HepG2 (cell line): ENCODE results near the gene COMT. TPM values are rescaled to one million over a fixed set of nuclear protein-coding genes. Genes with fewer than 3 reads are reported as not detected.

Source experiments
- ETV5 ChIP-seq: IDR thresholded peaks from 2 replicates; pipeline ENCODE4 v1.6.1; 2018; ENCODE audit warnings: missing biosample characterization, missing genetic modification reagents, inconsistent platforms, borderline replicate concordance
- GATAD2A ChIP-seq: IDR thresholded peaks from 2 replicates; pipeline ENCODE4 v1.6.1; 2016
- NBN ChIP-seq: fragments of 450-650 bp; conservative IDR thresholded peaks from 2 replicates; pipeline ENCODE4 v1.6.1; 2017
- NFYC ChIP-seq: IDR thresholded peaks from 2 replicates; pipeline ENCODE4 v1.6.1; 2016; ENCODE audit warnings: missing genetic modification reagents, missing compliant biosample characterization
- NR2F1 ChIP-seq, 2 experiments: fragments of 450-650 bp in 1 of 2; formaldehyde crosslinking in 1 of 2; IDR thresholded peaks; 2 replicates each; pipeline versions ENCODE4 v1.5.0 to v1.6.1; 2016 to 2020; ENCODE audit warnings: mild to moderate bottlenecking in 1 of 2, missing compliant biosample characterization in 1 of 2, missing genetic modification reagents in 1 of 2, moderate library complexity in 1 of 2
- PCBP2 ChIP-seq: fragments of 200-400 bp; formaldehyde crosslinking; optimal IDR thresholded peaks from 2 replicates; pipeline ENCODE3; 2018; ENCODE audit warnings: low read length, low read depth; ENCODE audit not compliant: poor library complexity, severe bottlenecking
- PHF8 ChIP-seq: sonication (generic); formaldehyde crosslinking; IDR thresholded peaks from 2 replicates; pipeline ENCODE4 v1.5.0; 2020; ENCODE audit warnings: missing genetic modification reagents
- RARG ChIP-seq: sonication (generic); formaldehyde crosslinking; IDR thresholded peaks from 2 replicates; pipeline ENCODE4 v1.4.0; 2020; ENCODE audit warnings: low read depth, mild to moderate bottlenecking, missing genetic modification reagents
- TBX3 ChIP-seq: fragments of 450-650 bp; IDR thresholded peaks from 2 replicates; pipeline ENCODE4 v1.6.1; 2017; ENCODE audit warnings: antibody characterized with exemption, mild to moderate bottlenecking, inconsistent platforms, borderline replicate concordance
- ZNF556 ChIP-seq: sonication (generic); formaldehyde crosslinking; IDR thresholded peaks from 2 replicates; pipeline ENCODE4 v1.4.0; 2020; ENCODE audit warnings: mild to moderate bottlenecking, missing genetic modification reagents, borderline replicate concordance
- polyA plus RNA-seq, 8 experiments: library from polyadenylated mRNA; depleted of rRNA in 3 of 8; stranded (reverse) in 7 of 8; unstranded in 1 of 8; fragments of >200 nt; fragmentation: Illumina TruSeq in 4 of 8; extraction: Trizol in 4 of 8; gene quantifications; 2 replicates each; pipeline versions ENCODE4 v1.2.1 to v1.2.3, GENCODE V29; 2011 to 2016; ENCODE audit warnings: low read depth in 4 of 8, missing spikeins in 1 of 8, mixed read lengths in 1 of 8; ENCODE audit not compliant: insufficient read depth in 1 of 8
- total RNA-seq, 5 experiments: library from RNA; depleted of rRNA; stranded (reverse); fragments of >200 nt; fragmentation: Illumina TruSeq; extraction: Trizol; gene quantifications; 2 replicates each; pipeline ENCODE4 v1.2.3, GENCODE V29; 2016; ENCODE audit warnings: low read depth in 1 of 5
- TF ChIP-seq, protein P1 (sequence below): sonication (generic); formaldehyde crosslinking; IDR thresholded peaks from 2 replicates; pipeline ENCODE4 v1.4.0; 2020; ENCODE audit warnings: mild to moderate bottlenecking, missing genetic modification reagents
- TF ChIP-seq, protein P2 (sequence below): sonication (generic); formaldehyde crosslinking; IDR thresholded peaks from 2 replicates; pipeline ENCODE4 v1.5.0; 2020; ENCODE audit warnings: missing genetic modification reagents
- TF ChIP-seq, protein P3 (sequence below): IDR thresholded peaks from 2 replicates; pipeline ENCODE4 v1.6.1; 2016
- TF ChIP-seq, protein P4 (sequence below): conservative IDR thresholded peaks from 2 replicates; pipeline ENCODE4 v1.6.1; 2018; ENCODE audit warnings: missing genetic modification reagents
- TF ChIP-seq, protein P5 (sequence below): IDR thresholded peaks from 2 replicates; pipeline ENCODE4 v1.6.1; 2012; ENCODE audit warnings: inconsistent platforms
- TF ChIP-seq, protein P6 (sequence below): sonication (generic); formaldehyde crosslinking; IDR thresholded peaks from 2 replicates; pipeline ENCODE4 v1.9.0; 2021; ENCODE audit warnings: missing genetic modification reagents, mild to moderate bottlenecking, borderline replicate concordance
- TF ChIP-seq, protein P7 (sequence below): IDR thresholded peaks from 2 replicates; pipeline ENCODE4 v1.6.1; 2016; ENCODE audit warnings: mild to moderate bottlenecking, missing biosample characterization, missing genetic modification reagents
- TF ChIP-seq, protein P8 (sequence below): IDR thresholded peaks from 2 replicates; pipeline ENCODE4 v1.6.1; 2016; ENCODE audit warnings: missing compliant biosample characterization, missing genetic modification reagents, borderline replicate concordance
- TF ChIP-seq, protein P9 (sequence below): sonication (generic); formaldehyde crosslinking; conservative IDR thresholded peaks from 2 replicates; pipeline ENCODE4 v1.8.0; 2022; ENCODE audit warnings: mild to moderate bottlenecking, moderate library complexity, missing genetic modification reagents

Gene COMT
- total and polyA plus RNA-seq, 2 of the 13 experiments (the other 11 are each of a cell fraction or from before 2014, with no cell fraction given), result 156 to 162 TPM

DNA sequence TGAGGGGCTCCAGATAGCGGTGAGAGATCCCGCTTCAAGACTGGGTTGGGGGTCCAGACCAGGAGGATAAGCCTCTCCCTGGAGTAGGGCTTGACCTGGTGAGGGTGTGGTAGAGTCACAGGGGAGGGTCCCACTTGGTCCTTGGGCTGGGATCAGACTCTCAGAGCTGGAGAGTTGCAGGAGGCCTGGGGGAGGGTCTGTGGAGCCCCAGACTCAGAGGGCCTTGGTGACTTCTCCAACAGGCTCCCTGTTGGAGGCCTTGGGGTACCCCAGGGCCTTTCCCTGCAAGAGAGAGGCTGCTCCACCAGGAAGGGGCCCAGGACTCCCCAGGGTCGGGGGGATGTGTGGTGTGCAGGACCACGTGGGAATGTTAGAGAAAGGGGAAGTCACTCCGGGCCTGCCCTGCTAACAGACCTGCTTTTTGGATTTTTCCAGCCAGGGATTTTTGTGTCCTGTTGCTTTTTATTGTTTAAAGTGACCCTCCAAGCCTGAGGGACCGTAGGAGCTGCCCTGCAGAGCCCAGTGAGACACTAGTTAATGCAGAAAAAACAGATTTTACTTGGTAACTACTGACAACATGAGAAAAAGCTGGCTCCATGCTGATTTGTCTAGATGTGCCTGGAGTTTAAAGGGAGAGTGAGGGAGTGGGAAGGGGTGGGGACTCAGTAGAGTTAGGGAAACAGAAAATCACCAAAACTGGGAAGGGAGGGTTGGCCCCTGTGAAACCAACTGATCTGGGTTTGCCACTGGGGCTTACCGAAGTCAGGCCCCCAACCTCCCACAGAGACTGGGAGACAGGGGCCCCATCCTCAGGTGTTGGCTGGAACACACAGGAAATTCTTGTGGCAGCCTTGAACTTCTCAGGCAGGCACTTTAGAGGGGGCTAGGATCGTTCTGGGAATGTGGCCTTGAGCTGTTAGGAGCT is 847 bp downstream of the COMT start (continued):
- TF ChIP-seq, protein P1, sequence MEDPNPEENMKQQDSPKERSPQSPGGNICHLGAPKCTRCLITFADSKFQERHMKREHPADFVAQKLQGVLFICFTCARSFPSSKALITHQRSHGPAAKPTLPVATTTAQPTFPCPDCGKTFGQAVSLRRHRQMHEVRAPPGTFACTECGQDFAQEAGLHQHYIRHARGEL (CRISPR knock-in tag), result no peak
- TF ChIP-seq PHF8 (CRISPR knock-in tag) (no peak), NR2F1 (CRISPR knock-in tag; IDR thresholded peaks at IDR 0.05) (no peak), RARG (CRISPR knock-in tag) (no peak), PCBP2 (no peak), GATAD2A (CRISPR knock-in tag) (peak; percentile 72; the same call in 1 of the 2 replicates), TBX3 (no peak), NFYC (no peak), ZNF556 (CRISPR knock-in tag) (no peak), NBN (no peak), ETV5 (CRISPR knock-in tag) (no peak; the same call in 1 of the 2 replicates)
- TF ChIP-seq, protein P2, sequence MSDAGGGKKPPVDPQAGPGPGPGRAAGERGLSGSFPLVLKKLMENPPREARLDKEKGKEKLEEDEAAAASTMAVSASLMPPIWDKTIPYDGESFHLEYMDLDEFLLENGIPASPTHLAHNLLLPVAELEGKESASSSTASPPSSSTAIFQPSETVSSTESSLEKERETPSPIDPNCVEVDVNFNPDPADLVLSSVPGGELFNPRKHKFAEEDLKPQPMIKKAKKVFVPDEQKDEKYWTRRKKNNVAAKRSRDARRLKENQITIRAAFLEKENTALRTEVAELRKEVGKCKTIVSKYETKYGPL (CRISPR knock-in tag), result no peak
- TF ChIP-seq, protein P3, sequence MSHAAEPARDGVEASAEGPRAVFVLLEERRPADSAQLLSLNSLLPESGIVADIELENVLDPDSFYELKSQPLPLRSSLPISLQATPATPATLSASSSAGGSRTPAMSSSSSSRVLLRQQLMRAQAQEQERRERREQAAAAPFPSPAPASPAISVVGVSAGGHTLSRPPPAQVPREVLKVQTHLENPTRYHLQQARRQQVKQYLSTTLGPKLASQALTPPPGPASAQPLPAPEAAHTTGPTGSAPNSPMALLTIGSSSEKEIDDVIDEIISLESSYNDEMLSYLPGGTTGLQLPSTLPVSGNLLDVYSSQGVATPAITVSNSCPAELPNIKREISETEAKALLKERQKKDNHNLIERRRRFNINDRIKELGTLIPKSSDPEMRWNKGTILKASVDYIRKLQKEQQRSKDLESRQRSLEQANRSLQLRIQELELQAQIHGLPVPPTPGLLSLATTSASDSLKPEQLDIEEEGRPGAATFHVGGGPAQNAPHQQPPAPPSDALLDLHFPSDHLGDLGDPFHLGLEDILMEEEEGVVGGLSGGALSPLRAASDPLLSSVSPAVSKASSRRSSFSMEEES (CRISPR knock-in tag), result no peak
- TF ChIP-seq, protein P4, sequence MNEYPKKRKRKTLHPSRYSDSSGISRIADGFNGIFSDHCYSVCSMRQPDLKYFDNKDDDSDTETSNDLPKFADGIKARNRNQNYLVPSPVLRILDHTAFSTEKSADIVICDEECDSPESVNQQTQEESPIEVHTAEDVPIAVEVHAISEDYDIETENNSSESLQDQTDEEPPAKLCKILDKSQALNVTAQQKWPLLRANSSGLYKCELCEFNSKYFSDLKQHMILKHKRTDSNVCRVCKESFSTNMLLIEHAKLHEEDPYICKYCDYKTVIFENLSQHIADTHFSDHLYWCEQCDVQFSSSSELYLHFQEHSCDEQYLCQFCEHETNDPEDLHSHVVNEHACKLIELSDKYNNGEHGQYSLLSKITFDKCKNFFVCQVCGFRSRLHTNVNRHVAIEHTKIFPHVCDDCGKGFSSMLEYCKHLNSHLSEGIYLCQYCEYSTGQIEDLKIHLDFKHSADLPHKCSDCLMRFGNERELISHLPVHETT, result no peak
- TF ChIP-seq, protein P5, sequence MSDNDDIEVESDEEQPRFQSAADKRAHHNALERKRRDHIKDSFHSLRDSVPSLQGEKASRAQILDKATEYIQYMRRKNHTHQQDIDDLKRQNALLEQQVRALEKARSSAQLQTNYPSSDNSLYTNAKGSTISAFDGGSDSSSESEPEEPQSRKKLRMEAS, result peak; percentile 61
- TF ChIP-seq, protein P6, sequence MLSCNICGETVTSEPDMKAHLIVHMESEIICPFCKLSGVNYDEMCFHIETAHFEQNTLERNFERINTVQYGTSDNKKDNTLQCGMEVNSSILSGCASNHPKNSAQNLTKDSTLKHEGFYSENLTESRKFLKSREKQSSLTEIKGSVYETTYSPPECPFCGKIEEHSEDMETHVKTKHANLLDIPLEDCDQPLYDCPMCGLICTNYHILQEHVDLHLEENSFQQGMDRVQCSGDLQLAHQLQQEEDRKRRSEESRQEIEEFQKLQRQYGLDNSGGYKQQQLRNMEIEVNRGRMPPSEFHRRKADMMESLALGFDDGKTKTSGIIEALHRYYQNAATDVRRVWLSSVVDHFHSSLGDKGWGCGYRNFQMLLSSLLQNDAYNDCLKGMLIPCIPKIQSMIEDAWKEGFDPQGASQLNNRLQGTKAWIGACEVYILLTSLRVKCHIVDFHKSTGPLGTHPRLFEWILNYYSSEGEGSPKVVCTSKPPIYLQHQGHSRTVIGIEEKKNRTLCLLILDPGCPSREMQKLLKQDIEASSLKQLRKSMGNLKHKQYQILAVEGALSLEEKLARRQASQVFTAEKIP (CRISPR knock-in tag), result no peak
- TF ChIP-seq, protein P7, sequence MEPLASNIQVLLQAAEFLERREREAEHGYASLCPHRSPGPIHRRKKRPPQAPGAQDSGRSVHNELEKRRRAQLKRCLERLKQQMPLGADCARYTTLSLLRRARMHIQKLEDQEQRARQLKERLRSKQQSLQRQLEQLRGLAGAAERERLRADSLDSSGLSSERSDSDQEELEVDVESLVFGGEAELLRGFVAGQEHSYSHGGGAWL, result peak; percentile 53; the same call in 1 of the 2 replicates
- TF ChIP-seq, protein P8, sequence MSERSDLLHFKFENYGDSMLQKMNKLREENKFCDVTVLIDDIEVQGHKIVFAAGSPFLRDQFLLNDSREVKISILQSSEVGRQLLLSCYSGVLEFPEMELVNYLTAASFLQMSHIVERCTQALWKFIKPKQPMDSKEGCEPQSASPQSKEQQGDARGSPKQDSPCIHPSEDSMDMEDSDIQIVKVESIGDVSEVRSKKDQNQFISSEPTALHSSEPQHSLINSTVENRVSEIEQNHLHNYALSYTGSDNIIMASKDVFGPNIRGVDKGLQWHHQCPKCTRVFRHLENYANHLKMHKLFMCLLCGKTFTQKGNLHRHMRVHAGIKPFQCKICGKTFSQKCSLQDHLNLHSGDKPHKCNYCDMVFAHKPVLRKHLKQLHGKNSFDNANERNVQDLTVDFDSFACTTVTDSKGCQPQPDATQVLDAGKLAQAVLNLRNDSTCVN (CRISPR knock-in tag), result no peak
- TF ChIP-seq, protein P9, sequence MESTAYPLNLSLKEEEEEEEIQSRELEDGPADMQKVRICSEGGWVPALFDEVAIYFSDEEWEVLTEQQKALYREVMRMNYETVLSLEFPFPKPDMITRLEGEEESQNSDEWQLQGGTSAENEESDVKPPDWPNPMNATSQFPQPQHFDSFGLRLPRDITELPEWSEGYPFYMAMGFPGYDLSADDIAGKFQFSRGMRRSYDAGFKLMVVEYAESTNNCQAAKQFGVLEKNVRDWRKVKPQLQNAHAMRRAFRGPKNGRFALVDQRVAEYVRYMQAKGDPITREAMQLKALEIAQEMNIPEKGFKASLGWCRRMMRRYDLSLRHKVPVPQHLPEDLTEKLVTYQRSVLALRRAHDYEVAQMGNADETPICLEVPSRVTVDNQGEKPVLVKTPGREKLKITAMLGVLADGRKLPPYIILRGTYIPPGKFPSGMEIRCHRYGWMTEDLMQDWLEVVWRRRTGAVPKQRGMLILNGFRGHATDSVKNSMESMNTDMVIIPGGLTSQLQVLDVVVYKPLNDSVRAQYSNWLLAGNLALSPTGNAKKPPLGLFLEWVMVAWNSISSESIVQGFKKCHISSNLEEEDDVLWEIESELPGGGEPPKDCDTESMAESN (CRISPR knock-in tag), result no peak
